Activated gamma-delta T cell (primary cell): ENCODE measurements around the gene SLC7A5.
"Not testable (repeated sequence)": the region's sequence is repeated elsewhere in the genome, so short reads cannot be mapped to it uniquely, and the experiment has no call there.

Source experiments
- DNase-seq: peaks from one replicate; lab custom pipeline; 2025; lab: John Stamatoyannopoulos, UW

SLC7A5 gene

DNA sequence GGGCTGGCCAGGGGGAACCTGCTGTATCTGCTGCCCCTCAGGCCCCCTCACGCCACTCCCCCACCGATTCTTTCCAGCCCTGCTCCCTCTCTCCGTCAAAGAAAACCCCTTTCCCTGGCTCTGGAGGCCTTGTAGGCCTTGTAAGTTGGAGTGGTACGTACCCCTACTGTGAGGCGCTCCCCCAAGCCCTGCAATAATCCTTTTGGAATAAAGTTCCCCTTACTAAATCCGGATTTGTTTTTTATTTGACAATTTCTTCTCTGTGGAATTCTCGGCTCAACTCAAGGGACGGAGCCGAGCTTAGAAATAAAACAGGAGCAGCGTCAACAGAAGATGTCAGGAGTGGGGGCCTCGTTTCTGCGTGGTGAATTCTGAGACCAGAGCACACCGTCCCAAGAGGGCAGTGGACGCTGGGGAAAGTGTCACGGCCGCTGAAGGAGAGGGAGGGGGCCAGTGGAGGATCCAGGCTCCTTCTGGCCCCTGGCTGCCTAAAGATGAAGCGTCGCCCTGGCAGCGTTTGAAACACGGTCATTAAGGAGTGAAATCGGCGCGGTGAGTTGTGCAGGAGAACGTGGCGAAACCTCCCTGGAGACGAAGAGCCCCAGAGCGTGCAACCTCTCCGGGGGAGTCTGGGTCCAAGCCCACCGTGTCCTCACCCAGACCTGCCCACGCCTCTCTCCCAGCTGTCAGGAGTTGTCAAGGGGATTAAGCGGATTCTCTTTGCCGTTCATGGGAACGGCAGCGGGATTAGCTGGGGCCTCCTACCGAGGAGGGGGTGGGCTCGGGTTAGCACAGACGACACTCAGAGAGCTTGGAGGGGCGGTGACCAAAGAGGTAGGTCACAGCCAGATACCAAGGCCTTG lies 47.0 kb downstream of the SLC7A5 start:
- DNase-seq: no peak

- no peak for DNase-seq
These were observed 47.8 kb downstream of the SLC7A5 start for GRCh38 chr16:87821376-87822107.

DNA sequence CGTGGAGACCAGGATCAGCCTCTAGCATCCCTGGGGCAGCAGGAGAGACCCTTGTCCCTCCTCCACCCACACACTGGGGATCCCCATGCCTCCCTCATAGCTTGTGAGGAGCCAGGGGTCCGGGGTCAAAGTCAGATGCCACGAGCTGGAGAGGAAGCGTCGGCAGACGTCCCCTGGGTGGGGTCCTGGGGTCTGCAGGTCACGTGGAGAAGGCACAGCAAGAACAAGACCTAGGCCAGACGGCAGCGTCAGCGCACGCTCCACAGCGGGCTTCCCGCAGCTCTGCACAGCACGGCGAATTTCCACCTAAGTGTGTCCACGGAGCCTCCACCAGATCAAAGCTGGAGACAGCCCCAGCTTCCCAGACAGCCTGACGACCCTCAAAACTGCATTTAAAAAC lies 49.3 kb downstream of the SLC7A5 start:
- no peak for DNase-seq

DNA sequence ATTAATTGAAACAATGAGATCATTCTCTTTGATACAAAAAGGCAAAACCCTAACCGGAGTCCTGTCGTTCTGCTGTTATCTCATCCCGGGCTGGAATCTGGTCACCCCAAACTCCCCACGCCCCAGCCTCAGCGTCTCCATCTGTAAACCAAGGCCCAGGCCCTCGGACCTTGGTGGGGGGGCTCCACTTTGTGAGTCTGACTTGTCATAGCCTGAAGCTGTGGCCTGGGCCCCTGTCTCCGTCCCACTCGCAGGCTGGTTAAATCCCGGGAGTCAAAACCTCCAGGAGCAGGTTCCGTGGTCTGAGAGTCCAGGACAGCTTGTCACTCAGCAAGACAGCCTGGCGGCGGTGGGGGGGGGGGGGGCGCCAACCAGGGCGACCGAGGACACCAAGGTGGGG lies 50.0 kb downstream of the SLC7A5 start:
- no peak for DNase-seq

DNA sequence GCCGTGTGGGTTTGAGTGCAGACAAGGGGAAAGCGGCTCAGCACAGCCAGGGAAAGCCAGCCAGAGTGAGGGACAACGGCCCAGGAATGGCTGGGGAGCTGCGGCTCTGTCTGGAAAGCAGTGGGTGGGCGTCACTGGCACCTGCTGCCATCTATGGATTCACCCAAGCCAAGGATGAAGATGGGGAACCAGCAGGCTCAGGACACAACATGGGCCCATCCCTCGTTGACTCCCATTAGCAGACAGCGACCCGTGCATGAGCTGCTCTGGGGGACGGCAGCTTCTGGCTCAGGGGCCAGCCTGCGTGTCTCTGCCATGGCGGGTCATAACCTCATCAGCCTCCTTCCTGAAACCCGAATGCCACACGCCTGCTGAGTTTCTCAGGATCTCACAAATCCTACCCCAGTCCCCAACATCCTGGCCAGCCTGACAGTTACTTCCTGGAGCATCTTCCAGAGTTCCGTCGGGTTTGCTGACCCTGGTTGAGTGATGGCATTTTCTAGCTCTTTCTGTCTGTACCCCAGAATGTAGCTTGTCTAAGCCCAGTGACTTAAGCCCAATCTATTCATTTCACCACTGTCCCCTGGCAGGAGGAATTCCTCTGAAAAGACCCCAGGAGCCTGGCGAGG lies 50.7 kb downstream of the SLC7A5 start:
- no peak for DNase-seq

- no peak for DNase-seq
These were observed 51.4 kb downstream of the SLC7A5 start for GRCh38 chr16:87817910-87818309.

- DNase-seq: not testable (repeated sequence)
These were observed 51.9 kb downstream of the SLC7A5 start for GRCh38 chr16:87817370-87817769.

- no peak for DNase-seq
These were observed 52.7 kb downstream of the SLC7A5 start for GRCh38 chr16:87816507-87817100.

GRCh38 chr16:87815567-87815966 lies 53.7 kb downstream of the SLC7A5 start:
- no peak for DNase-seq

DNA sequence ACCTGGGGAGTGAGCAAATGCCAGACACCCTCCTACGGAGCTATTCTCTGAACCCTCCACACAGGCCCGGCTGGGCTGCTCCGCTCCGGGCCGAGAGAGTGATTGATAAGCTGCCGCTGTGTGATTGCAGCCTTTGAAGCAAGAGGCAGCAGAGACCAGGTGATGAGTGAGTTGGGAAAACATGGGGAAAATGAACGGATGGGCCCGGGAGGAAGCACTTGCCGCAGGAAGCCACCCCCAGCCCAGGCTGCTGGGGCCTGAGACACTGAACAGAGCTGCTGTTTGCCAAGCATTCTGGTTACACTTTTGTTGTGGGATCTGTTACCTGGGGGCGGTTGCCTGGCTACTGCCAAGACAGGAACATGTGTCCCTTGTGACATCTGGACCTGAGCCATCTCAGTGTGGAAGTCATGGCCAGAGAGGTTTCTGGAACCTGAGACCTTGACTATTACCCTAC lies 57.1 kb downstream of the SLC7A5 start:
- no peak for DNase-seq

DNA sequence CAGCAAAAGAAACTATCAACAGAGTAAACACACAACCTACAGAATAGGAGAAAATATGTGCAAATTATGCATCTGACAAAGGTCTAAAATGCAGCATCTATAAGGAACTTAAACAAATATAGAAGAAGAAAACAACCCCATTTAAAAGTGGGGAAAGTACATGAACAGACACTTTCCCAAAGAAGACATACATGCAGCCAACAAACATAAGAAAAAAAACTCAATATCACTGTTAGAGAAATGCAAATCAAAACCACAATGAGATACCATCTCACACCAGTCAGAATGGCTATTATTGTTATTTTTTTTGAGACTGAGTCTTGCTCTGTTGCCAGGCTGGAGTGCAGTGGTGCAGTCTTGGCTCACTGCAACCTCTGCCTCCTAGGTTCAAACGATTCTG lies 57.9 kb downstream of the SLC7A5 start:
- DNase-seq: not testable (repeated sequence)

GRCh38 chr16:87809150-87809902 lies 60.0 kb downstream of the SLC7A5 start:
- DNase-seq: no peak

DNA sequence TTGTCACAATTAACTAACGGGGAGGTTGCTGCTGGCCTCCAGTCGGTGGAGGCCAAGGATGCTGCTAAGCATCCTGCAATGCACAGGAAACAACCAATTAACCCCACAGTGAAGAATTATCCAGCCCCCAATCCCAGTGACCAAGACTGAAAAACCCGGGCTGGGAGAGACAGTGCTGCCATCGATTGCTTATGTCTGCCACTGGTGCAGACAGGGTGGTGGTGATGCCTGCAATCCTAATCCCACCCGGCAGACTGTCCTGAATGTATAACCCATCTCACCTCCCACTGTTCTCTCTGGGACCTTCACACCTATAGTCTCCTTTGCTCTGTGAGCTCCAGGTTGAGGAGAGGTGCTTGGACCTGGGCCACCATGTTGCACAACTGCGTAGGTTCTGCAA lies 61.2 kb downstream of the SLC7A5 start:
- no peak for DNase-seq

GRCh38 chr16:87806641-87807546 lies 62.4 kb downstream of the SLC7A5 start:
- no peak for DNase-seq

DNA sequence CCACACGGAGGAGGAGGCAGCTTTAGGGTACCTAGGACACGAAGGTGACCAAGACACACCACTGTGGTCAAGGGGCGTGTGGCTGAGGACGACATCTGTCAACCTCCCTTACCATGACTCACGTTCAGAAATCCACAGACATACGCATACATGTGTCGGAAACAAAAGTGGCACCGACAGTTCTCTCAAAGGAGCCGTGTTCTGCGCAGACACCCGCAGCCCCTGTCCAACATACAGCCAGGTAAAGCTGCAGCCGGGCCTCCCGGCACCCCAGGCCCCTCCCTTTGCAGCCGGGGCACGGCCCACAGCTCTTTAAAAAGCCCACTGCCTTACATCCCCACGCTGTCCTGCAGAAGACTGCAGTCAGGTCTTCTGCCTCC lies 63.1 kb downstream of the SLC7A5 start:
- no peak for DNase-seq

GRCh38 chr16:87803385-87803784 lies 65.9 kb downstream of the SLC7A5 start:
- no peak for DNase-seq

DNA sequence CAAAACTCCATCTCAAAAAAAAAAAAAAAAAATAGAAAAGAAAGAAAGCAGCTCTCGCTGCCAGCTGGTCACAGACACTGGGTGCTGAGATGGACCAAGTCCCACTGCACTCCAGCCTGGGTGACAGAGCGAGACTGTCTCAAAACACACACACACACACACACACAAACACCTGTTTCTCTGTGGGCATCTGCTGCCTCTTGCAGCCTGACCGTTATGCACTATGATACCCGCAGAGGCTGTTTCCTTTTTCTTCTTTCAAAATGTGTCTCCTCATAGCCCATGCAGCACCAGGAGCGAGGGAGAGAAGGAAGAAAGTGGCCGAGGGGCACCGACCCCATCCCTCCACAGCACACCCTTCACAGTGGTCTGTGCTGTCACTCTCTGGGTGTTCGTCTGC lies 66.6 kb downstream of the SLC7A5 start:
- no peak for DNase-seq

DNA sequence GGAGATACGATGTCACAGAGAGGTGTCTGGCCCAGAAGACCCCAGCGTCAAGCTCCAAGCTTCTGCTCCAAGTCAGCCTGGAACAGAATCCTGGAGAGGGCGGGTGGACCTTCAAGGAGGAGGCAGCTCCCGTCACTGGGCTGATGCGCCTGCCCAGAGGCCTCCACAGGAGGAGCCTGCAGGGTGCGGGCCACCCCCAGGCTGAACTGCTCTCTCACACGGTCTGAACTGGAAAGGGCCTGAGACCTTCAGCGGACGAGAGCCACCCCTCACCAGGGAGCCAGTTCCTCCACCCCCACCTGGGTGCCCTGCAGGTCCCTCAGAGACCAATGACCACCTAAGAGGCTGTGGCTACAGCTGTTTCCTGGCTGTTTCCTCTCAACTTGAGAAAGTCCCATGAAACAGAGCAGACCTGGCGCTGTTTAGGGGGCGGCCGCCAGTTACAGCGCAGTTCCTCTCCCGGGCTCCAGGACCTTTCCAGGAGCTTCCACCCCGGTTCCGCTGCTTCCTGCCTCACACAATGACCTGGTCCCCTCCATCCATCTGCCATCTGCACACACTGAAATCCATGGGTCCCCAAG lies 67.5 kb downstream of the SLC7A5 start:
- DNase-seq: no peak

- DNase-seq: no peak
These were observed 68.8 kb downstream of the SLC7A5 start for GRCh38 chr16:87800497-87800896.

DNA sequence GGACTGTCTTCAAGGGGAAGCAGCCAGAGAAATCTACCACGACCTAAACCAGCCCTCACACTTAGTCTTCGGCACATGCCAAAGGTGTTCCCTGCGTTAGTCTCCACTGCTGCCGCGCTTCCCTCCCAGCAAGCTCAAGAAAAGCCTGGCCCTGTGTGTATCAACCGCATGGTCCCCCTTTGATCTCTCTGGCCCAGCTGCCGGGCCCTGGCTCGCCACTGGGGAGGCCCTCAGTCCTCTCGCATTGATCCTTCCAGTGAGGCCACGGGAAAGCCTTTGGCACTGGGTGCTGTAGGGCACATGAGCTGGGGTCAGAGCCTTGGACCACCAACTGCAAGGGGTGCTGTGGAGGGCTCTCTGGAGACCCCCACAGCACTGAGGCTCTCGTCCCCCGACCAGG lies 74.0 kb downstream of the SLC7A5 start:
- no peak for DNase-seq
